ENCODE results near the gene IGSF21.

IGSF21 gene

DNA sequence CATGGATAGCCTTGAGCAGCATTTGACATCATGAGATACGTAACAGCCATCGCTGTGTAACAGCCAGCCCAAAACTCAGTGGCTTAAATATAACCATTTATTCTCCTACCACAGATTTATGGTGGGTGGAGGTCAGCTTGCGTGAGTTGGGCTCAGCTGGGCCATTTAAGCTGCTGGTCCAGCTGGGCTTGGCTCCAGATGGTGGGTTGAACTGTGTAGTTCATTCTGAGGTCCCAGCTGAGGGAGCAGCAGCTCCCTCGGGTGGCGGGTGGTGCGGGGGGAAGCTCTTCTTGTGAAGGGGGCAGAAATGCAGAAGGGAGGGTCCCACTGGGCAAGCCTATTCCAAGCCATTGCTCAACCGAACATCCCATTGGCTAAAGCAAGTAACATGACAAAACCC lies 75.9 kb downstream of the IGSF21 start:
- DNase-seq, result no peak

DNA sequence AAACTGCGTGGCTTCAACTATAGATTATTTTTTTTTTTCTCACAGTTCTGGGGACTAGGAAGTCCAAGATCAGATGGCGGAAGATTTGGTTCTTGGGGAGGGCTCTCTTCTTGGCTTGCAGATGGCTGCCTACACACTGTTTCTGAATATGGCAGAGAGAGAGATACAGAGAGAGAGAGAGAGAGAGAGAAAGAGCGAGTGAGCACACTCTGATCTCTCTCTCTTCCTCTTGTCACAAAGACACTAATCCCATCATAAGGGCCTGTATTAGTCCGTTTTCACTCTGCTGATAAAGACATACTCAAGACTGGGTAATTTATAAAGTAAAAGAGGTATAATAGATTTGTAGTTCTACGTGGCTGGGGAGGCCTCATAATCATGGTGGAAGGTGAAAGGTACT lies 79.5 kb downstream of the IGSF21 start:
- no peak for DNase-seq

DNA sequence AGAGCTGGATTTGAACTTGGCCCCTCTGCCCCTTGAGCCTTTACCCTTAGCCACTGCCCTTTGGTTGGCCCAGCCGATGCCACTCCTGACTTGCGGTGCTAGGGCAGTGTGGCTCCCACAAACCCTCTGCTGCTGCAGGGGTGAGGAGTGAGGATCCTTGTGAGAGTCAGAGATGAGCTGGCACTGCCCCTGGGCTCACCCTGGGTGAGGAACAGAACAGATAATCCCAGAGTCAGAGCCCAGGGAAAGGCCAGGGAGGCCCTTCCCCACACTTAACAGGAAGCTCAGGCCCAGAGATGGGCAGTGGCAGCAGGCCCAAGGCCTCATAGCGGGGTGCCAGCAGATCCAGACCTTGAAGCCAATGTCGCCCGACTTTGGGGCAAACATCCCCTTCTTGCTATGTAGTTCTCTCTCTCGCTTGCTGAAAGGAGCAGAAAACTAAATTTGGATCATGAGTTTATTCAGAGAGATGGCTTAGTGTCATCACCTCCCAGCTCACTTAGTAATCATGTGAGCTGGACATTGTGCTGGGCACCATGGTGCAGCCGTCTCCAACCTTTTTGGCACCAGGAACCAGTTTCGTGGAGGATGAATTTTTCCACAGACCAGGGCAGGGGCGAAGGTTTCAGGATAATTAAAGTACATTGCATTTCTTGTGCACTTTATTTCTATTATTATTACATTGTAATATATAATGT lies 81.4 kb downstream of the IGSF21 start:
- no peak for DNase-seq

DNA sequence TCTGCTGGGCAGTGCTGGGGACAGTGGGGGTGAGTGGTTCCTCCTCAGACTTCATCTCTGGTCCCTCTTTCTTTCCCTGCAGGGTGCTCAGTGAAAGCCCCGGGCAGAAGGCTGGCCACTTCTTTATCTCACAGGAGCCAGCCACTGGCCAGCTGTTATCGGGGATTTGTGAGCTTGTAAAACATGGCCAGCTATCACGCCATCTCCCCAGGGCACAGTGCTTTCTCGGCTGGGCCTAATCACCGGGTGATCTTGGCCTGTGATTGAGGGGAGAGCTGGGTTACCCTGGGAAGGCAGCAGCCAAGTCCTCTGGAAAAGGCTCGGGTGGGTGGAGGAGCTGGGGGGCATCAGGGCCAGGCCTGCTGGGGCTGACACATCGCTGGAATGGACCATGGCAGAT lies 83.0 kb downstream of the IGSF21 start:
- DNase-seq, result no peak

DNA sequence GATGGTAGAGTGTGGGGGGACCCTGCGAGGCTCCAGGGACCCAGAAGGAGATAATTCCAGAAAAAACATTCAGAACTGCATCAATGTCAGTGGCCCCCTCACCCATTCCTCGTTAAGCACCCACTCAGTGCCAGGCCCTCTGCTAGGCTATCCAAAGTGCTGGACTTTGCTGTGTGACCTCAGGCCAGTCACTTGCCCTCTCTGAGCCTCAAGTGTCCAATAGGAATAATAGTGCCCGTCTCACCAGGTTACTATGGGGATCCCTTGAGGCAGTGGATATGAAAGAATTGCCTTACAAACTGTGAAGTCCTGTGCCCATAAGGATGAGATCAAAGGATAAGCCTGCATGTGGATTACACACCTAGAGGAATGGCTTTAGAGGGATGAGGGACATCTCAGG lies 83.4 kb downstream of the IGSF21 start:
- no peak for DNase-seq

DNA sequence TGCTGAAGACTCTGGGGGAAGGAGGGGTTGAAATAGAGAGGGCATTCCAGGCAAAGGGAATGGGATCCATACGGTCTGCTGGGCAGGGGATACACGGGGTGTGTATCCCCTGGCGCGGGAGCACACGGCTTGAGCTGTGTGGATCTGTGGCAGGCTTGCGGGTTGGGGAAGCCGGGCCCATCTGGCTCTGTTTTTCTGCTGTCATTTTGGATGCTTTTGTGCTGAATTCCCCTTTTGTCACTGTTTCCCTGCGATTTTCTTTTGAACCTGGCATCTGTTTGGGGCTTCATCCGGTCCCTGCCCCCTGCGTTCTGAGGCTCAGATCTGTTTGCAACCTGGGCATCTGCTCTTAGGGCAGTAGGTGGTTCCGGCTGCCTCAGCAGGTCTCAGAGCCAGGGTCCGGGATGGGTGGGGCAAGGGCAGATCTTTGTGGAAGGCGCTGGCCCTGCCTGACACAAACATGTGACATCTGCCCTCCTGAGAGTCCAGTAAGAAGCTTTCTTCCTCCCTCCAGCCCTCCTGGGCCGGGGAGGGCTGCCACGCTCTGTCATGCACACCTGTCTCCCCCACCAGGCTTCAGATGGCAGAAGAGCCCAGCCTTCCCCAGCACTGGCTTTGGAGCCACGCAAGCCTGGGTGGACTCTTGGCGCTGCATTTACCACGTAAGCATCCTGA lies 84.0 kb downstream of the IGSF21 start:
- DNase-seq, result peak; percentile 73

DNA sequence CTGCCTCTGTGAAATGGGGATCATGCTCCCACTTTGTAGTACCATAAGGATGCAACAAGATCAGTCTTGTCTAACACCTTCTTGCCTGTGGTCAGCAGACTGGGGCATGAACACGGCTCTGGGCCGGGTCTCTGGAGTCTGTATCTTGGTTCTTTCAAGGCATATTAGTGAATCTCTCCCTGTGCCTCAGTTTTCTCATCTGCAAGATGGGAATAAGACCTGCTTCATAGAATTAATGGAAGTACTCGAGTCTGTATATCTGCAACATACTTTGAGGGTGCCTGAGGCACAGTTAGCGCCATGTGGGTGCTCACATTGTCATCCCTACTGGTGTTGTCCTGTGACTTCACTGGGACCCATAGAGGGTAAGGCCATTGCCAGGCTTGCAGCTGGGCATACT lies 84.6 kb downstream of the IGSF21 start:
- DNase-seq, result no peak

DNA sequence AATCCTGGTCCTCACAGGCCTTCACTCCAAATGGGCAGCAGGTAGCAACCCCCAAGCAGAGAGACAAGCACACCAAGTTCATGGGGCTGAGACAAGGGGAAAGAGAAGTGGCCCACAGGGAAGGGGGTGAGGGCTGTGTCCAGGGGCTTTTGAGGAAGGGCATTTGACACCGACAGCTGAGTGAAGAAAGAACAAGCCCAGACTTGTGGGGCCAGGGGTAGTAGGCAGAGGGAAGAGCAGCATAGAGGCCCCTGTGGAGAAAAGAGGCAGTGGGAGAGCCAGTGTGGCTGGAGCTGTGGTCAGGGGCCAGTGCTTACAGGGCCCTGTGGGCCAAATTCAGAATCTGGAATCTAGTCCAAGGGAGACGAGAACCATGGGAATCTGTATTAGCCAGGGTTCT lies 85.4 kb downstream of the IGSF21 start:
- no peak for DNase-seq

DNA sequence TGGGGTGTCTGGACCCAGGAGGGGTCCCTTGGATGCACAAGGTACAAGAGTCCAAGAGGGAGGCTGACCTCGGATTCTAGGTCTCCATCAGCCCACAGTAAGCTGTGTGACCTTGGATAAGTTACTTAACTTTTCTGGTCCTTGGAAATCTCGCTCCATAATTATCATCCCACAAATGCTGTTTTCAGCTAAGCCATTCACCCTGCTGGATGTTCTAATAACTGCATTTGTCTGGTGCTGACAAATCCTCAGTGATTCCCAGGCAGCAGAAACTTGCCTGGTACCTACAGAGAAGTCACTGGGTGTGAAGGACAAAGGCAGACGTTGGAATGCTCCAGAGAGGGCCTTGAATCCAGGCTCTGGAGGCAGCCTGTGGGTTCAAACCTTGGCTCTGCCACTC lies 89.7 kb downstream of the IGSF21 start:
- DNase-seq, result no peak

DNA sequence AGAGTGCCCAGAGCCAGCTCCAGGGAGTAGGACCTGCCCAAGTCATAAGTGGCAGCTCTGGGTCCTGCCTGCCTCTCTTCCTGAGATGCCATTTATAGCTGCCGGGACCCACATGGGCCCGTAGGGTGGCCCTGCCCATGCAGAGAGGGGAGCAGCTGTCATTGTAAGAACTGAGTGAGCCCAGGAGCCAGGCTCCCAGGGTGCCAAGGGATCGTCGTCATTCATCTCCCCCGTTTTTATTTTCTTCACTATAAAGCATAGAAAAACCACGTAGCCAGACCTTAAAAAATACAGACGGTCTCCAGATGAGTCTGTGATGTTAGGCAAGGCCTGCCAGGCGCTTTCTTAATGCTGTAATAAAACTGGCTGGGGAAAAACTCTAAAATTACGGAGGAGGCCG lies 90.7 kb downstream of the IGSF21 start:
- DNase-seq, result no peak

DNA sequence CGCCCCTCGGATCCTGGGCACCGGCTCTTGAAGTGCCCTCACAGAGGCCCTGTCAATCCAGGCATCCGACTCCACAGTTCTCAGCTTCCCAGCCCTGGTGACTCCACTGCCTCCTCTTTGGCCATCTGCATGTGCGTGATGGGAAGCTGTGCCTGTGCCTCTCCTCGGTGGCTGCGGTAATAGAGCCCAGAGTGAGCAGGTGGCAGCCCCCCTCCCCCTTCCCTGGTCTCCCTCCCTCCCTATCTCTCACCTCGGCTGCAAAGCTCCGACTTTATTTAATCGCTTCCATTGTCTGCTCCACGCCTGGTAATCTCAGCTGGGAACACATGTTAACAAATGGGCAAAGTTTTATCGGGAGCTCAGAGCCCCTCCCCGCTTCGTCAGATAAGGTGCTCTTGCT lies 91.9 kb downstream of the IGSF21 start:
- DNase-seq, result no peak

DNA sequence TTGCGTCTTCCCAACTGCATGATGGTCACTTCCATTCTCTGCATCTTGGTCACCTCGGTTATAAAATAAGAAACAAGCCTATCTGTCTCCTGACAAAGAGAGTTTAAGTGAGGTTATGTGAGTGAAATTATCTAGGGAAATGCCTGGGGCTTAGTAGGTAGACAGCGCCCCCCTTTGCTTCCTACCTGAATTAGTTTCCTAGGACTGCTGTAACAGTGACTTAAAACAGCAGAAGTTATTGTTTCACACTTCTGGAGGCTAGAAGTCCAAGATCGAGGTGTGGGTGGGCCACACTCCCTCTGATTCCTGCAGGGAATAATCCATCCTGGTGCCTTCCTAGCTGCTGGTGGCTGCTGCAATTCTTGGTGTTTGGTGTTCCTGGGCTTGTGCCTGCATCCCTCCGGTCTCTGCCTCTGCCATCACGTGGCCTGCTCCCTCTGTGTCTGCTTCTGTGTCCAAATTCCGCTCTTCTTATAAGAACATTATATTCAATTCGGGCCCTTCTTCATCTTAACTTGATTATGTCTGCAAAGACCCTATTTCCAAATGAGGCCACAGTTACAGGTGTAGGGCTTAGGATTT lies 92.6 kb downstream of the IGSF21 start:
- DNase-seq, result no peak

DNA sequence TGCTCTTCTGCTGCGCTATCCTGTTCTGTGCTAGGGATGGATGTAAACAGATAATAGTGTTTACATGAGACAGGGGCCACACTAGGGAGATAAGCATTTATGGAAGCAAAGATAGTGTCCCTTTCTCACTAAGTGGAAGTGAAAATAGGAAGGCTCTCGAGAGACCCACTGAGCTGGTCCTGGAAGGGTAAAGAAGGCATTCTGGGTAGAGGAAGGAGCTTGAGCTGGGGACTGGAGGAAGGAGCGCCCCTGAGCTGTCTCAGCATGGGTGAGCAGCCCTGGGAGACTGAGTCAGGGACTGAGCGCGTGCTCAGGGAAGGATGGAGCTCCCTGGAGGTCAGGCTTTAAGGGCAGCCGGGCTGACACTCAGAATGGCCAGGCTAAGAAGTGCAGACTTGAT lies 93.3 kb downstream of the IGSF21 start:
- no peak for DNase-seq

DNA sequence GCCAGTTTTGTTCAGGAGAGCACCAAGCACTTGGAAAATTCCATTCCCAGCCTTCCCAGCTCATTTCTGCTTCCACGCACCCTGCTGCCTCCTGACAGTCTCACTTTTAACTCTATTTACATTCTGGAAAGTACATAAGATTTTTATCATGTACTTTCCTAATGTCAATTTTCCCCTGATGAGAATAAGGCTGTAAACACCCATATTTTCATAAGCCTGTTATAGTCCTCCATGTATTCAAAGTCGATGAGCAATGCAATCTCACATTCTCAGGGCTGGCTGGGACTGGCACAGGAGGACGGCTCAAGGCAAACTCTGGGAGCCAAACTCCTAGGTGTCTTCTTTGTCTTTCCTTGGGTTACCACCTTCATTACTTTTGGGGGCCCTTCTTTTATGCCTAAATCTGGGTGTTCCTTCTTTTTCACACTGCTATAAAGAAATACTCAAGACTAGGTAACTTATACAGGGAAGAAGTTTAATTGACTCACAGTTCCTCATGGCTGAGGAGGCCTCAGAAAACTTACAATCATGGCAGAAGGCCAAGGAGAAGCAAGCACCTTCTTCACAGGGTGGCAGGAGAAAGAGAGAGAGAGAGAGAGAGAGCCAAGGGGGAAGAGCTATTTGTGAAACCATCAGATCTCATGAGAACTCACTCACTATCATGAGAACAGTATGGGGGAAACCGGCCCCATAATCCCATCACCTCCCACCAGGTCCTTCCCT lies 94.6 kb downstream of the IGSF21 start:
- peak; percentile 73 for DNase-seq

DNA sequence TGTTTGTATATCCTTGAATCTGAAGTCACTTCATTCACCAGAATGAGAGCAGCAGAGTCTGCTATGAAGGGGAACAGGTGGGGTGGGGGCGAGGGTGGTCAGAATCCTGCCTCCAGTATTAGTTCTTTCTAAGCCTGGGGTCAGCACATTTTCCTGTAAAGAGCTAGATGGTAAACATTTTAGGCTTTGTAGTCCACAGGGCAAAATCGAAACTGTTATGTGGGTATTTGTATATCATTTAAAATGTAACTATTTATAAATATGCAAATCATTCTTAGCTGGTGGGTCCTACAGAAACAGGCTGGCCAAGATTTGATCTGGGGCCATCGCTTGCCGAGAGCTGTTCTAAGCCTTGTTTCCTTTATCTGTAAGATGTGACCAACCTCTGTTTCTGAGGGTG lies 96.0 kb downstream of the IGSF21 start:
- DNase-seq, result peak; percentile 61

DNA sequence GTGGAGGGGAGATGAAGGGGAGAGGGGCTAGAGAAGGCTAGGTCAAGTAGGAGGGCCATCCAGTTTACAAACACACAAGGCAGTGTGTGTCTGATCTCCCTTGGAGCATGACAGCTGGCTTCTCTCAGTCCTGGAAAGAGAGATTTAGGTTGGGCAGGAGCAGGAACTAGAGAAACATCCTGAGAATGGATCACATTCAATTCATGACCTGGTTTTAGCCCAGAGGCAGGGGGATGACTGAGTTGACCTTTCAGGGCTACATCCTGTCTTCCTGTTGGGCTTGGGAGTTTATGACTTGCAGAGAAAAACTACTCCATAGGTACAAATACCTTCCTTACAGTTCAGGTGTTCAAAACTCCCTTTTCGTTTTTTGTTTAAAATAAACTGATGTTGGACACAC lies 97.0 kb downstream of the IGSF21 start:
- DNase-seq, result no peak

DNA sequence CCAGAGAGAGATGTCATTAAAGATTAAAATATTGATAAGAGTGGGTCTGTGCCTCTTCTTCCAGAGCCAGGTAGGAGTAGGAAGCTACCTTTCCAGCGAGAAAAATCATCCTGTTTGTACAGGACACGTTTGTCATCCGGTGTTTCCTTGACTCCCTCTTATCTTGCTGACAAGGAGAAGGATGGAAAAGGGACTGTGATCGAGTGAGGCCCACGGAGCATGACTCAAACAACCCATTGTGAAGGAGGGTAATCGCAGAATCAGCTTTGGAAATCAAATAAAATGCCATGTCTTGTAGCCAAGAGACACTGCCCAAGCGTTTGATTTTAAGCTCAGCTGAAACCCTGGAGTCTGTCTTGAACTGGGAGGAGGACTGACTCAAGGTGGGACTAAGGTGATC lies 97.7 kb downstream of the IGSF21 start:
- no peak for DNase-seq

DNA sequence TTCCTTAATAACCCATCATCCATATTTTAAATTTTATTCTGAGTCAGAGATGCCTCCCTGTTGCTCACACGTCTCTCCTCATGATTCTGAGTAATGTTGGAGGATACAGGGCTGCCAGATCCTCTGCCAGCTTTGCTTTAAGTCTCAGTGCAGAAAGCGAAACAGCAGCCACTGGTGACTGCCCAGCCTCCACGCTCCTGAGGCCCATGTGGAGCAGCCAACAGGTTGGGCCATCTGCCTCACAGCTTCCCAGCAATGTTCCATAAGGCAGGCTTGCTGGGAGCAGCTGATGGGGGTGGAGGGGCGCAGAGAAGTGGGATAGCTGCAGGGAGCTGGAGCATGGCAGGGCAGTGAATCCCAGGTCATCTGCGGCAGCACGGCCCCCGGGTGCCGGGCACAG lies 104.2 kb downstream of the IGSF21 start:
- DNase-seq, result no peak

DNA sequence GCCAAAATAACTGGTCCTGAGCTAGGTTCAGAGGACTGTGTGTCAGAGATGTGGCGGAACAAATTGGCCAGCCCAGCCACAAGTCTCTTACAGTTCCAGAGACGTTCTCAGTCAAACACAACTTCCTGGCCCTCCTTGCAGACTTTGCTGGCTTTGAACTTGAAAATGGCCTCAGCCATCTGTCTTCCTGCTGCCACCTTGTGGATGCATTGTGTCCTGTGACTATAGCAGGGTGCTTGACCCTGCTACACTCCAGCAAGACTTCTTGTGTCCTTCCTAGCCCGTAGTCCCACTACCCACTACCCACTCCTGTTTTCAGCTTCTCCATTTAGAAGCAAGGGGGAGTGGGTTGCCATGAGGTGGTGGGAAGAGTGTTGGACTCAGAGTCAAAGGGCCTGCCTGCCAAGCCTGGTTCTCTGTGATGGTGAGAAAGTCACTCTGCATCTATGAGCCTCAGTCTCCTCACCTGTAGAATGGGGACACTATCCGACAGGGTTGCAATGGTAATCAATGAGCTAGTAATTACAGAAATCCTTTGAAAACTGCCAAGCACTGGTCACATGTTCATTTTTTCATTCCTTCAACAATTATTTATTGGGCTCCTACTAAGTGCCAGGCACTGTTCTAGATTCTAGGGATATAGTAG lies 109.9 kb downstream of the IGSF21 start:
- peak; percentile 75 for DNase-seq

DNA sequence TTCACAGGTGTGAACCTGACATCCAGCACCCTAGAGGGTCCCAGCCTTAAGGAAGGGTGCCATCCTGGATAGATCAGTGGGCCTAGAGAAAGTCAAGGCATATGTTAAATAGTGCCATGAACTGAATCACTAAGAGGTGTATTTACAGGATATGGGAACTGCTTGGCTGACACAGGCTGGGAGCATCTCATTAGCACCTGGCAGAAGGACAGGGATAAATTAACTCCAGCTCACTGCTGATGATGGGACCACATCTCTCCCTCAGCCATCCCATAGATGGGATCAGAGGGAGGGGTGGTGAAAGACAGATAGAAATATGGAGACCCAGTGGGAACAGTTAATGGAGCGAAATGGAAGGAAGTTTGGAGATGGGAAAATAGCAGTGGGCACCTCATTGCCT lies 122.0 kb downstream of the IGSF21 start:
- no peak for DNase-seq

DNA sequence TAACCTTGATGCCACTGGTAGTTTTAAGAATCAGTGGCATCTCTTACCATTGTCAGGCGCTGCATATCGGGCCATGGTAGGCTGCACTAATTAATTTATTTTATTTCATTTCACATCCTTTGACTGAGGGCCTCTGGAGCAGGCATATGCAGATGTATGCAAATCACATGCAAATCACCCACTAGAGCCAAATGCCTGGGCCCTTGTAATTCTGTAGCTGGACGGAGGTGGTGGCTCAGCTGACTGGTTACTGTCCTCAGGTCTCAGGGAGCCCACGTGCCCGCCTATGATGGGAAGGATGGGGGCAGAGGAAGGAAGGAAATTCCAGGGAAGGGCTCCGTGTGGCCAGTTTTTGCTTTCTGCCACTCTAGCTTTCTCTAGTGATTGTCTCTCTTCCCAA lies 122.7 kb downstream of the IGSF21 start:
- DNase-seq, result no peak

DNA sequence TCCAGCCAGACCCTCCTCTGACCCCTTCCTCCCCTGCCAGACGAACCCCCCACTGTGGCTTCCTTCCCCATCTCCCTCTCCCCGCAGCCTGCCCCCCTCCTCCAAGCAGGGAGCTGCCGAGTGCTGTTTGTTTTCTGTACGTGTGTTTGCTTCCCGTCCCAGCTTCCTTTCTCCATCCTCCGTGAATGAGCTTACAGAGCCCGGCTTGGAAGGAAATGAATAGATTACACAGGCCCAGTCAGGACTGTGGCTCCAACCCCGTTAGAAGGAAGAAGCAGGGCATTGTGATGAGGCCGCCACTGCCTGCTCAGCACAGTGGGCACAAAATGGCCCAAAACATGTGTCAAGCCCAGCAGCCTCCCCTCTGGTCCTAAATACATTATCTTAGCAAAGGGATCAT lies 123.2 kb downstream of the IGSF21 start:
- no peak for DNase-seq

DNA sequence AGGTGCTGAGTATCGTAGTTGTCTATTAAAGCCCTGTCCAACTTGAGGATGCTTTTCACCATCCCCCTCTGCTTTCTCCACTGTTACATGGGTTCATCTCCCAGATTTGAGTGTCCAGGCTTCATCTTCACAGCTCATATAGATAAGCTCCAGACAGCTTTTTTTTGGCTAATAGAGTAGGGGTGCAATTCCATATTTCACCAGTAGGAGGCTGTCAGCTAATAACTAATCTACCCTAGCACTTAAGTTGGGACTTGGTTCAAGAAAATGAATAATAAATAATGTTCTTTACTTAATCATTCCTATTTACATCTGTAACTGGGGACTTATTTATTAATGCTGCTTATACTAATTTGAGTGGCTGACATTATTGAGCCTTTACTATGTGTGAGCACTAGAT lies 124.5 kb downstream of the IGSF21 start:
- no peak for DNase-seq
